Fibroblast of villous mesenchyme (primary cell): Measurements from ENCODE around the gene ILK. TPM values are rescaled to one million over a fixed set of nuclear protein-coding genes. Genes with fewer than 3 reads are reported as not detected.

Experiments used
- DNase-seq: peaks from one replicate; pipeline ENCODE4 v3.0.0-alpha.2; 2010; ENCODE audit warnings: low read depth
- H3K4me3 ChIP-seq: 2 replicates; pipeline ENCODE4 v1.5.1; 2011; ENCODE audit warnings: low read depth, mild to moderate bottlenecking, low read length
- total RNA-seq: library from RNA; depleted of rRNA; stranded (reverse); fragments of >200 nt; gene quantifications from 2 replicates; pipeline ENCODE4 v1.2.3, GENCODE V29; 2012
- TF ChIP-seq, protein P1 (sequence below): IDR thresholded peaks from 2 replicates; pipeline ENCODE4 v1.5.1; 2012; ENCODE audit warnings: low read depth, mild to moderate bottlenecking, low read length; ENCODE audit not compliant: insufficient read depth

Gene ILK
- total RNA-seq, 1 donor: 323 TPM

DNA sequence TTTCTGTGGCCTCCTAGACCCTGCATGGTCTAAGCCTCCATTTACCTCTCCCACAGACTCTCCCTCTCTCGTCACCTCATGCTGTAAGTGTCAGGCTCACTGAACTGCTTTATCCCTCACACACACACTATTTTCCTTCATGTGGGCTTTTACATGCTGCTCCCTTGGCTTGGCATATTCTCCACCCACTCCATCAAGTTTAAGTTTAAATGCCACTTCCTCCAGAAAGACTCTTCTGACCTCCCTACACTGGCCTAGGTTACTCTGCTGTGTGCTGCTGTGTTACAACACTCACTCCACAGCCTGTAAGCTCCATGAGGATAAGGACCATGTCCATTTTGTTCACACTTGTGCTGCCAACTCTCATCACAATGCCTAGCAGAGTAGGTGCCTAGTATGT is 49.5 kb downstream of the ILK start:
- no peak overlapping the region for H3K4me3 ChIP-seq
- TF ChIP-seq, protein P1, sequence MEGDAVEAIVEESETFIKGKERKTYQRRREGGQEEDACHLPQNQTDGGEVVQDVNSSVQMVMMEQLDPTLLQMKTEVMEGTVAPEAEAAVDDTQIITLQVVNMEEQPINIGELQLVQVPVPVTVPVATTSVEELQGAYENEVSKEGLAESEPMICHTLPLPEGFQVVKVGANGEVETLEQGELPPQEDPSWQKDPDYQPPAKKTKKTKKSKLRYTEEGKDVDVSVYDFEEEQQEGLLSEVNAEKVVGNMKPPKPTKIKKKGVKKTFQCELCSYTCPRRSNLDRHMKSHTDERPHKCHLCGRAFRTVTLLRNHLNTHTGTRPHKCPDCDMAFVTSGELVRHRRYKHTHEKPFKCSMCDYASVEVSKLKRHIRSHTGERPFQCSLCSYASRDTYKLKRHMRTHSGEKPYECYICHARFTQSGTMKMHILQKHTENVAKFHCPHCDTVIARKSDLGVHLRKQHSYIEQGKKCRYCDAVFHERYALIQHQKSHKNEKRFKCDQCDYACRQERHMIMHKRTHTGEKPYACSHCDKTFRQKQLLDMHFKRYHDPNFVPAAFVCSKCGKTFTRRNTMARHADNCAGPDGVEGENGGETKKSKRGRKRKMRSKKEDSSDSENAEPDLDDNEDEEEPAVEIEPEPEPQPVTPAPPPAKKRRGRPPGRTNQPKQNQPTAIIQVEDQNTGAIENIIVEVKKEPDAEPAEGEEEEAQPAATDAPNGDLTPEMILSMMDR: no peak
- DNase-seq: no peak

GRCh38 chr11:6653656-6654055 is 50.1 kb downstream of the ILK start:
- no peak overlapping the region for H3K4me3 ChIP-seq
- TF ChIP-seq, protein P1: no peak
- no peak for DNase-seq

DNA sequence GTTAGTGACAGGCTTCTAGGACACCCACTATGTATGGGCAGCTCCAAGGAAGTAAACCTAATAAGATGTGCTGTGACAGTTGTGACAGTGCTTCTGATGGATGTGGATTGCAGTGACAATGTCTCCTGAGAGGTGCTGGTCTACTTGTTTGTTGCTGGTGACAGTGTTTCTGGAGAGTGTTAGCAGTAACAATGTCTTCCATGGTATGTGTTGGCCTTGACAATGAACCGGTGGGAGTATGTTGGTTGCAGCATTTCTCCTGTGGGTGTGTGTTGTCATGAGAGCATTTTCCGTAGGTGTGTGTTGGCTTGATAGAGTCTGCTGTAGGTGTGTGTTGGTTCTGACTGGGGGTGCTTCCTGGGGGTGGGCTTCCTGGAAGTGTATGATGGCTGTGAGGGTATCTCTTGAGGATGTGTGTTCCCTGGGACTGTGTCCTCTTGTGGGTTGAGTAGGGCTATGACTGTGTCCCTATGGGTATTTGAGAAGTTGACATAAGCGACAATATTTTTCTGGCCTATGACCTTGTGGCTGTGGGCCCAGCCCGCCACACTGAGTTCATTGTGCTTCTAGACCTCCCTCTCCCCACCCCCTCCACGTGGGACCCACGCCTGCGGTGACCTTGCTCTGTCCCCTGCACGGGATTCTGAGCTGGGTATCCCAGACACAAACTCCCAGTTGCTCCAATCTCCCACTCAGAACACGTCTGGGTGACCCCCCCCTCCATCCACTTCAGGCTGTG is 50.9 kb downstream of the ILK start:
- no peak for DNase-seq
- TF ChIP-seq, protein P1: no peak
- H3K4me3 ChIP-seq: peak overlapping the region; percentile 62

- TF ChIP-seq, protein P1: no peak
- peak overlapping the region; percentile 62 for H3K4me3 ChIP-seq
- DNase-seq: no peak
These were observed 51.6 kb downstream of the ILK start for GRCh38 chr11:6655020-6655789.

GRCh38 chr11:6655790-6656583 is 52.4 kb downstream of the ILK start, which contains the start of gene DCHS1:
Gene DCHS1 (minus strand): TSS chr11:6655809. CDS start chr11:6641613, 14,196 bp downstream.
- DNase-seq: no peak
- peak within 1 kb of the TSS; percentile 65 for H3K4me3 ChIP-seq
- TF ChIP-seq, protein P1: no peak

DNA sequence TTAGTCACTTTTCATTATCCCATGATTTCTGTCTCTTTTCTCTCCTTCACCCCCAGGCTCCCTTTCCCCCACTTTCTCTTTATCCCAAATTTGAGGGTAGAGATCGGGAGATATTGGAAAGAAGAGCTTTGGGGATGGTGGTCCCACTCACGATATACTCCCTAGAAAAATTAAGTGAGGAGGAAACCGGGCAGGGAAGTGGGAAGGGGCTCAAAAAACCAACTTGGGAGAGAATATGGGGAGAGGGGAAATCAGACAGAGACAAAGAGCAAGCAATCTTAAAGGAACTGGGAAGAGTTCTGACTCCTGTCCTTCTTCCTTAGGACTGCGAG is 53.0 kb downstream of the ILK start:
- TF ChIP-seq, protein P1: no peak
- H3K4me3 ChIP-seq: peak overlapping the region; percentile 65
- no peak for DNase-seq
